A673 (cell line): ENCODE measurements around the gene ME2. TPM values are rescaled to one million over a fixed set of nuclear protein-coding genes. Genes with fewer than 3 reads are reported as not detected.

Experiments
- BruUV-seq: library from RNA; stranded (reverse); fragments of 400-500 nt; replicated peaks from 2 replicates; lab custom pipeline; 2021; lab: Mats Ljungman, UMichigan
- CTCF ChIA-PET: fragments of 300-600 bp; sonication (Branson Sonifier 250); formaldehyde crosslinking; loops from one replicate; lab custom pipeline; 2022; ENCODE audit warnings: antibody characterized with exemption; lab: Charles Lee
- POLR2A ChIA-PET: fragments of 300-600 bp; sonication (Branson Sonifier 250); formaldehyde crosslinking; loops from one replicate; lab custom pipeline; 2022; ENCODE audit warnings: antibody characterized with exemption; ENCODE audit not compliant: low non-redundant PET; lab: Charles Lee
- DNase-seq: peaks from one replicate; pipeline ENCODE4 v3.0.0-alpha.2; 2015; ENCODE audit warnings: low spot score
- H3K27ac ChIP-seq: fragments of 200-600 bp; sonication (generic); 2 replicates; pipeline ENCODE4 v1.5.1; 2016; ENCODE audit warnings: mixed run types, low read depth, mild to moderate bottlenecking, mixed read lengths, antibody characterized with exemption, low read length; ENCODE audit not compliant: poor library complexity, severe bottlenecking
- H3K27me3 ChIP-seq: fragments of 200-600 bp; sonication (generic); replicated peaks from 2 replicates; pipeline ENCODE4 v1.6.1; 2017; ENCODE audit warnings: mixed run types, low read depth, mild to moderate bottlenecking, mixed read lengths, antibody characterized with exemption, low read length; ENCODE audit not compliant: insufficient read depth, poor library complexity
- H3K36me3 ChIP-seq: fragments of 200-600 bp; sonication (generic); 2 replicates; pipeline ENCODE4 v1.6.1; 2016; ENCODE audit warnings: mixed run types, mild to moderate bottlenecking, mixed read lengths, antibody characterized with exemption, low read length; ENCODE audit not compliant: insufficient read depth, poor library complexity, severe bottlenecking
- H3K4me1 ChIP-seq: fragments of 200-600 bp; sonication (generic); 2 replicates; pipeline ENCODE4 v1.6.1; 2017; ENCODE audit warnings: mixed run types, mild to moderate bottlenecking, mixed read lengths, antibody characterized with exemption, low read length; ENCODE audit not compliant: insufficient read depth, poor library complexity, severe bottlenecking
- H3K4me3 ChIP-seq: fragments of 200-600 bp; sonication (generic); 2 replicates; pipeline ENCODE4 v1.5.1; 2016; ENCODE audit warnings: low read depth, mixed run types, mild to moderate bottlenecking, mixed read lengths, low read length; ENCODE audit not compliant: poor library complexity, severe bottlenecking
- H3K9me3 ChIP-seq: fragments of 200-600 bp; sonication (generic); 2 replicates; pipeline ENCODE4 v1.6.1; 2016; ENCODE audit warnings: mixed run types, low read depth, mild to moderate bottlenecking, mixed read lengths, antibody characterized with exemption, low read length; ENCODE audit not compliant: poor library complexity, severe bottlenecking
- EZH2 ChIP-seq: fragments of 200-600 bp; sonication (generic); IDR thresholded peaks from 2 replicates; pipeline ENCODE4 v1.6.1; 2017; ENCODE audit warnings: borderline replicate concordance, low read depth, mild to moderate bottlenecking, mixed read lengths, antibody characterized with exemption, low read length; ENCODE audit not compliant: poor library complexity, severe bottlenecking
- intact Hi-C: fragments of 100-400 bp; cut with micrococcal nuclease; formaldehyde crosslinking; loops from one replicate; pipeline ENCODE4 v1.10.0; 2022; ENCODE audit not compliant: unreplicated experiment
- total RNA-seq: library from RNA; stranded (reverse); gene quantifications from 2 replicates; pipeline ENCODE4 v1.2.3, GENCODE V29; 2021
- TF ChIP-seq, protein P1 (sequence below): fragments of 300-800, 200-600 bp; sonication (generic); conservative IDR thresholded peaks from 2 replicates; pipeline ENCODE4 v1.5.1; 2017; ENCODE audit warnings: low read depth, mild to moderate bottlenecking, antibody characterized with exemption, low read length, moderate library complexity, mixed read lengths

Gene ME2
- total RNA-seq, 1 experiment from 2014 or later, result 55.3 TPM

DNA sequence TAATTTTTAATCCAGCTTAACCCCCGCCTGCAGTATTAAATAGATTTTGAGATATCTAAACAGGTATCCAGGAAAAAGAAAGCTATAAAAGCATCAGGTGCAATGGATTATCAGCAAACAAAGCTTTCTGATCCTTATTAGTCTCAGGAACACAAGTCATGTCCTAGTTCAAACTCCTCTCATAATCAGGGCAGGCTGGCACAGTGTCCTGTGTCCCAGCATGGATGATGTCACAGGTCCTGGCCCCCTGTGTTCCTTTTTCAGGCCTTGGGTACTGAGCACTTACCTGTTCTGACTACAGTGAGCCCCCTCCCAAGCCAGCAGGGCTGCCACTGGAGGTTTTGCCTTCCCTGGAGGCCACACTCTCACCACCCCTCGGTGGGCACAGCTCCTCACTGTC is 39.6 kb upstream of the ME2 start:
- DNase-seq, result no peak
- Histone ChIP-seq H3K36me3 (no peaks in the 10 kb centered on the region), H3K9me3 (no peaks in the 10 kb centered on the region), H3K27ac (no peak overlapping the region), H3K4me3 (no peak overlapping the region), H3K4me1 (peaks cover 7% of the 10 kb centered on the region), H3K27me3 (peaks cover 5% of the 10 kb centered on the region)
- TF ChIP-seq, protein P1, sequence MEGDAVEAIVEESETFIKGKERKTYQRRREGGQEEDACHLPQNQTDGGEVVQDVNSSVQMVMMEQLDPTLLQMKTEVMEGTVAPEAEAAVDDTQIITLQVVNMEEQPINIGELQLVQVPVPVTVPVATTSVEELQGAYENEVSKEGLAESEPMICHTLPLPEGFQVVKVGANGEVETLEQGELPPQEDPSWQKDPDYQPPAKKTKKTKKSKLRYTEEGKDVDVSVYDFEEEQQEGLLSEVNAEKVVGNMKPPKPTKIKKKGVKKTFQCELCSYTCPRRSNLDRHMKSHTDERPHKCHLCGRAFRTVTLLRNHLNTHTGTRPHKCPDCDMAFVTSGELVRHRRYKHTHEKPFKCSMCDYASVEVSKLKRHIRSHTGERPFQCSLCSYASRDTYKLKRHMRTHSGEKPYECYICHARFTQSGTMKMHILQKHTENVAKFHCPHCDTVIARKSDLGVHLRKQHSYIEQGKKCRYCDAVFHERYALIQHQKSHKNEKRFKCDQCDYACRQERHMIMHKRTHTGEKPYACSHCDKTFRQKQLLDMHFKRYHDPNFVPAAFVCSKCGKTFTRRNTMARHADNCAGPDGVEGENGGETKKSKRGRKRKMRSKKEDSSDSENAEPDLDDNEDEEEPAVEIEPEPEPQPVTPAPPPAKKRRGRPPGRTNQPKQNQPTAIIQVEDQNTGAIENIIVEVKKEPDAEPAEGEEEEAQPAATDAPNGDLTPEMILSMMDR, result no peak
- no peak for TF ChIP-seq EZH2
- POLR2A ChIA-PET, result no interaction called here
- intact Hi-C loops, result no loop called here
- CTCF ChIA-PET, result no interaction called here
- BruUV-seq, result no TSS peak

DNA sequence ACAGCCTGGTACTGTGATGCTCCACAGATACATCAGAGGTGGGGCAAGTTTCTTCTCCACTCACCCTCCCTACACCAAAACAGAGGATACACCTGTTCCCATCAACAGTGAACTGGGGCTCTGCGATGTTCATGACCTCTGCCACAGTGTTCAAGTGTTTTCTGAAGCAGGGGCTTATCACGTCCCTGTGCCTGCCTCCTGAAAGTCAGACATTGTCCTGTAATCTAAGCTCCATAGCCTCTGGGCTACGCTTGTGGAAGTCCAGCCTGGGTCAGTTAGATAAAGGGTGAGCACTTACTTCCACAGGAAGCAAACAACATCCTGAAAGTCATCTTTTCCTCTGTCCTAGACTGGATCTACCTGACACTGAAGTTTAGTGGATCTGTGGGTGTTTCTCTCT is 38.9 kb upstream of the ME2 start:
- BruUV-seq, result no TSS peak
- no peak for DNase-seq
- Histone ChIP-seq H3K36me3 (no peaks in the 10 kb centered on the region), H3K27me3 (peaks cover 5% of the 10 kb centered on the region), H3K4me1 (peaks cover 7% of the 10 kb centered on the region), H3K4me3 (no peak overlapping the region), H3K9me3 (no peaks in the 10 kb centered on the region), H3K27ac (no peak overlapping the region)
- POLR2A ChIA-PET, result no interaction called here
- intact Hi-C loops, result no loop called here
- CTCF ChIA-PET, result interaction anchor here (0.6 kb wide), 1 partner anchor 411 kb away, joined by 3 read pairs; no protein-coding TSS in a partner anchor
- TF ChIP-seq EZH2, result no peak
- TF ChIP-seq, protein P1, result no peak

DNA sequence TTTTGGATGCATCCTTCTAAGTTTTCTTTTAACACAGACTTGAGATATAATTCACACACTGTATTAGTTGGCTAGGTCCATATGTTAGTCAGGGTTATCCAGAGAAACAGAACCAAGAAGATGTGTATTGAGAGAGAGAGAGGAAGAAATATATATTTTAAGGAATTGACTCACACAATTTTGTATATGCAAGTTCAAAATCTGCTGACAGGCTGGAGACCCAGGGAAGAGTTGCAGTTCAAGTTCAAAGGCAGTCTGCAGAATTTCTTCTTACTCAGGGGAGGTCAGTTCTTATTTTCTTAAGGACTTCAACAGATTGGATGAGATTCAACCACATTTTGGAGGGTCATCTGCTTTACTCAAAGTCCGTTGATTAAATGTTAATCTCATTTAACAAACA is 36.1 kb upstream of the ME2 start:
- H3K27ac ChIP-seq, result no peak overlapping the region
- ChIA-PET CTCF (no interaction called here), POLR2A (no interaction called here)
- no peaks in the 10 kb centered on the region for H3K9me3 ChIP-seq
- no peak for TF ChIP-seq EZH2
- TF ChIP-seq, protein P1, result no peak
- H3K36me3 ChIP-seq, result no peaks in the 10 kb centered on the region
- intact Hi-C loops, result no loop called here
- H3K4me1 ChIP-seq, result no peaks in the 10 kb centered on the region
- no peak for DNase-seq
- BruUV-seq, result no TSS peak
- H3K27me3 ChIP-seq, result no peaks in the 10 kb centered on the region
- no peak overlapping the region for H3K4me3 ChIP-seq
